T-helper 17 cell (primary cell): ENCODE measurements around the gene MVP. TPM values are rescaled to one million over a fixed set of nuclear protein-coding genes. Genes with fewer than 3 reads are reported as not detected.

Source experiments
- ATAC-seq: fragments of 150-1000 bp; cut with Tn5 transposase; 2 replicates; pipeline ENCODE4 v1.10.0; 2021; ENCODE audit warnings: mild to moderate bottlenecking, moderate library complexity
- DNase-seq, 3 donors: peaks; one replicate each; pipeline versions ENCODE4 v3.0.0 to v3.0.0-alpha.2; 2020 to 2021
- H3K9me3 ChIP-seq: one replicate; pipeline ENCODE4 v1.7.0; 2013; ENCODE audit warnings: low read length, mild to moderate bottlenecking; ENCODE audit not compliant: control insufficient read depth, poor library complexity, severe bottlenecking
- H3K27ac Mint-ChIP-seq: one replicate; pipeline ENCODE4 v1.8.0; 2022; ENCODE audit warnings: mild to moderate bottlenecking, moderate library complexity, mixed read lengths
- H3K27me3 Mint-ChIP-seq: one replicate; pipeline ENCODE4 v1.8.0; 2022; ENCODE audit warnings: mixed read lengths
- H3K36me3 Mint-ChIP-seq: one replicate; pipeline ENCODE4 v1.8.0; 2022; ENCODE audit warnings: low read depth, mixed read lengths
- H3K4me1 Mint-ChIP-seq: one replicate; pipeline ENCODE4 v1.8.0; 2022; ENCODE audit warnings: mild to moderate bottlenecking, mixed read lengths
- H3K4me3 Mint-ChIP-seq: one replicate; pipeline ENCODE4 v1.8.0; 2022; ENCODE audit warnings: mild to moderate bottlenecking, moderate library complexity, mixed read lengths
- total RNA-seq, 4 donors: library from RNA in 2 of 4; stranded (reverse) in 2 of 4; gene quantifications; one replicate each; pipeline ENCODE4 v1.2.3 and lab custom pipeline; 2022 to 2026

Gene MVP
- total RNA-seq, 2 donors from 2014 or later, result 141 to 154 TPM

- ATAC-seq, result peak; percentile 56
- Mint-ChIP-seq H3K27me3 (no peaks in the 10 kb centered on the region), H3K4me3 (peak overlapping the region; percentile 95), H3K4me1 (peaks cover 51% of the 10 kb centered on the region), H3K27ac (peak overlapping the region; percentile 95), H3K36me3 (peaks cover 2% of the 10 kb centered on the region)
- no peaks in the 10 kb centered on the region for H3K9me3 ChIP-seq
- DNase-seq, result peak; percentile 73 to 85 (median 76)
These were observed 12.6 kb upstream of the MVP start for GRCh38 chr16:29807426-29808218.

DNA sequence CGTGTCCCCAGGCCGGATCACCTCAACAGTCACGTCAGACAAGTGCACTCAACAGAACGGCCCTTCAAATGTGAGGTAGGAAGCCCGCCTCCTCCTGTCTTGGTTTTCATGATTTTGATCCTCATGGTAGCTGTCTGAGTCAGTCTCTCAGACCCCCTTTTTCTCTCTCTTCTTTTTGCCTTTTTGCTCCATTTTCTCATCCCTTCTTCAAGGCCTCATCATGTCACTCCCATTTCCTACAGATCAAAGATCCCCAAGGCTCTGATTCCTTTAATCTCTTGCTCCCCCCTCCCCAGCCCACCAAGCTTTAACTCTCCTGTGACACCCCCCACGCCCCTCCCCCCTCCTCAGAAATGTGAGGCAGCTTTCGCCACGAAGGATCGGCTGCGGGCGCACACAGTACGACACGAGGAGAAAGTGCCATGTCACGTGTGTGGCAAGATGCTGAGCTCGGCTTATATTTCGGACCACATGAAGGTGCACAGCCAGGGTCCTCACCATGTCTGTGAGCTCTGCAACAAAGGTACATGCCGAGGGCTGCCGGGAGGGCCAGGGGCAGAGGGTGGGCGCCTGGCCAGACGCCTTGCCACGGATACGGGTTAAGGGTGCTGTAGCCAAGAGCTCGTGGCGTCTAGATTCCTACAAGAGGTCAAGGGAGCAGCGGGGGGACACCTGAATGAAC is 11.9 kb upstream of the MVP start:
- DNase-seq (no peak), ATAC-seq (no peak)
- peak overlapping the region; percentile 95 for H3K27ac Mint-ChIP-seq
- no peaks in the 10 kb centered on the region for H3K9me3 ChIP-seq
- peaks cover 2% of the 10 kb centered on the region for H3K36me3 Mint-ChIP-seq
- H3K27me3 Mint-ChIP-seq, result no peaks in the 10 kb centered on the region
- peak overlapping the region; percentile 95 for H3K4me3 Mint-ChIP-seq
- H3K4me1 Mint-ChIP-seq, result peaks cover 54% of the 10 kb centered on the region

DNA sequence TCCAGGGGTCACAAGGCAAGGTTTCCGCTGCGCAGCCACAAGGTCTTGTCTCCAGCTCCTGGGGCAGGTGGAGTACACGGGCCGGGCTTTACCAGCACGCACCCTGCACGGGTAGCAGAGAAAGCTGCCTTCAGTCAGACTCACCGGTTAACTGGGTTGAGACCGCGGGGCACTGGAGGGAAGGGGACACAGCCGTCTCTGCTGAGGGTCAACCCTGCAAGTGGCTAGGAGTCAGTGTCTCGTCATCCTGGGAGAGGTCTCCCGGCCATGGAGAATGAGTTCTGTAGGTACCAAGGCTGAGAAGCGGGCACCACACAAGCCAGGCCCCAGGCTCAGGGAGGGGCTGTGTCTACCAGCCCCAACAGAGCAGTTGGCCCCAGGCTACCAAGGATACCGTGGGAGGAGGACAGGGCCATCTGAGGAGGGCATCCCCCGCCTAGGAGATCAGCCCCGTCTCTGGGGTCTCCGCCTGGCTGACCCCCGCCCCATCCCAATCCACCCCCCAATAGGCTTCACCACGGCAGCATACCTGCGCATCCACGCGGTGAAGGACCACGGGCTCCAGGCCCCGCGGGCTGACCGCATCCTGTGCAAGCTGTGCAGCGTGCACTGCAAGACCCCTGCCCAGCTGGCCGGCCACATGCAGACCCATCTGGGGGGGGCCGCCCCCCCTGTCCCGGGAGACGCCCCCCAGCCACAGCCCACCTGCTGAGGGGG is 11.1 kb upstream of the MVP start:
- Mint-ChIP-seq H3K4me3 (peak overlapping the region; percentile 95), H3K27me3 (no peaks in the 10 kb centered on the region), H3K27ac (peak overlapping the region; percentile 95), H3K4me1 (peaks cover 47% of the 10 kb centered on the region), H3K36me3 (peaks cover 2% of the 10 kb centered on the region)
- DNase-seq (no peak), ATAC-seq (no peak)
- H3K9me3 ChIP-seq, result no peaks in the 10 kb centered on the region

GRCh38 chr16:29809850-29810698 is 10.2 kb upstream of the MVP start:
- H3K4me1 Mint-ChIP-seq, result peaks cover 48% of the 10 kb centered on the region

GRCh38 chr16:29810699-29811169 is 9.5 kb upstream of the MVP start:
- Mint-ChIP-seq H3K27me3 (no peaks in the 10 kb centered on the region), H3K36me3 (peaks cover 2% of the 10 kb centered on the region), H3K4me1 (peaks cover 50% of the 10 kb centered on the region), H3K4me3 (peak overlapping the region; percentile 93), H3K27ac (peak overlapping the region; percentile 82)
- no peak for DNase-seq
- ATAC-seq, result no peak
- no peaks in the 10 kb centered on the region for H3K9me3 ChIP-seq

More at GRCh38 chr16:29809850-29810698, 10.2 kb upstream of the MVP start:
- ATAC-seq (no peak), DNase-seq (peak in 1 of 3 donors; percentile 40)
- H3K9me3 ChIP-seq, result no peaks in the 10 kb centered on the region
- Mint-ChIP-seq H3K4me3 (peak overlapping the region; percentile 93), H3K27me3 (no peaks in the 10 kb centered on the region), H3K27ac (peak overlapping the region; percentile 82), H3K36me3 (peaks cover 2% of the 10 kb centered on the region)

DNA sequence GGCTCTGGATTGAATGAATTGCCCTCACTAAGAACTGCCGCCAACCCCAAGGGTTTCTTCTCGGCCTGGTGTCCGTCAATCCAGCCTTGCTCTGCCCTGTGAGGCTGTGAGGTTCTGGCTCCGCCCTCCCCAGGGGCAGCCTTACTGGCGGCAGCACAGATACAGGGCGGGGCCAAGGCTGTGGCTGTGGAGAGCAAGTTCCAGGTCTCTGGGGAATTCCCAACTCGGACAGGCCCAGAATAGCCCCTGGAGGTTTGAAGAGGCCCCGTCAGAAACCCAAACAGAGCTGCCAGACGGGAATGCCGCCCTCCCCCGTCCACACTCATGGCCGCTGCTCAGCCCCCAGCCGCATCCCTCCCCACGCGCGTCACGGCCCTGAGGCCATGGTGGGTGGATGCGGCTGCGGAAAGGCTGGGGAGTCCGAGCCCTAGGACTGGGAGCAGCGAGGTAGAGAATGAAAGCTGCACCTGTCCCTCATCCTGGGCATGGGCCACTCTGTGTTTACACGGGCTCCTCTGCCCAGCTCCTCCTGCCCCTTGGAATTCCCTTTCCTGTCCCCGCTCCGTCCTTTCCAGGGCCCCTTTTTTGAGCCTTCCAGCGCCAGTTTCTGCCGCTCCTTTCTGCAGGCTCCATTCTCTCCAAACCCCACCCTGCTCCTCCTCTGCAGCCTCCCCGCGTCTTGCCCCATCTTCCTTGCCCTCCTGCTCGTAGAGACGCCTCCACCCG is 8.9 kb upstream of the MVP start:
- DNase-seq (peak in 2 of 3 donors; percentile 57 to 60), ATAC-seq (peak; percentile 30)
- no peaks in the 10 kb centered on the region for H3K9me3 ChIP-seq
- H3K4me3 Mint-ChIP-seq, result peak overlapping the region; percentile 93
- peak overlapping the region; percentile 82 for H3K27ac Mint-ChIP-seq
- no peaks in the 10 kb centered on the region for H3K27me3 Mint-ChIP-seq
- H3K36me3 Mint-ChIP-seq, result peaks cover 4% of the 10 kb centered on the region
- H3K4me1 Mint-ChIP-seq, result peaks cover 53% of the 10 kb centered on the region

DNA sequence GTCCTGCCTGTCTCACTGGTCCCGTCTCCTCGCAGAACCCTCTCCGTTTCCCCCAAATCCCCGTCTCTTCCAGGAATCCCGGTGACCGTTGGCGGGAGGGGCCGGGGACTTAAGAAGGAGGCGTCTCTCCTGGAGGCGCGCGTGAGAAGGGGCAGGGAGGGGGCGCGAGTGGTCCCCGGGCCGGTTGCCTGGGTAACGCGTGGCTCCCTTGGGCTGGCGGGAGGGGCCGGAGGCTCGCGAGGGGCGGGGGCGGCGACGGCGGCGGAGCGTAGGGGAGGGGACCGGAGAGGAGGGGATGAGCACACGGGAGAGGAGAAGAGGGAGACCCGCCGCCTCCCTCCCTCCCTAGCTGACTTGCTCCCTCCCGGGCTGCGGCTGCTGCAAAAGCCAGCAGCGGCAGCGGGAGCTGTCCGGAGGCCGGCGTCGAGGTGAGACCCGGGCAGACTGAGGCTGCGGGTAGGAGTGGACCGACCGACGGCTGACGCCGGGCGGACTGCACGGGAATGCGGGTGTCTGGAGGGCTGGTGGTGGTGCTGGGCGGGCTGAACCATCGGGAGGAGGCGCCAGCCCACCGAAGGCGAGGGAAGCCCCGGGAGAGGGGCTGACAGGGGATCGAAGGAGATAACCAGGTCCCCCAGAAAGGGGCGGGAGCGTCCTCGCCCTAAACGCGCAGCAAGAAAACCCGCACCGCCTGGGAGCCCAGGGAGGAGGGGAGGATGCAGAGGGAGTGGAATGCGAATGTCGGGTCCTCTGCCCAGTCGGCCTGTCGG is 8.2 kb upstream of the MVP start, which contains the start of gene PRRT2:
PRRT2 (plus strand) TSS at position 298 of the 770 bp plus-strand sequence. CDS start 862 bp downstream, outside the sequence.
- Mint-ChIP-seq H3K27ac (peak within 1 kb of the TSS; percentile 82), H3K36me3 (peaks cover 4% of the 10 kb centered on the region), H3K27me3 (no peaks in the 10 kb centered on the region), H3K4me1 (peaks cover 55% of the 10 kb centered on the region), H3K4me3 (peak within 1 kb of the TSS; percentile 93)
- no peaks in the 10 kb centered on the region for H3K9me3 ChIP-seq
- no peak for ATAC-seq
- DNase-seq, result peak in 2 of 3 donors; percentile 48 to 57

DNA sequence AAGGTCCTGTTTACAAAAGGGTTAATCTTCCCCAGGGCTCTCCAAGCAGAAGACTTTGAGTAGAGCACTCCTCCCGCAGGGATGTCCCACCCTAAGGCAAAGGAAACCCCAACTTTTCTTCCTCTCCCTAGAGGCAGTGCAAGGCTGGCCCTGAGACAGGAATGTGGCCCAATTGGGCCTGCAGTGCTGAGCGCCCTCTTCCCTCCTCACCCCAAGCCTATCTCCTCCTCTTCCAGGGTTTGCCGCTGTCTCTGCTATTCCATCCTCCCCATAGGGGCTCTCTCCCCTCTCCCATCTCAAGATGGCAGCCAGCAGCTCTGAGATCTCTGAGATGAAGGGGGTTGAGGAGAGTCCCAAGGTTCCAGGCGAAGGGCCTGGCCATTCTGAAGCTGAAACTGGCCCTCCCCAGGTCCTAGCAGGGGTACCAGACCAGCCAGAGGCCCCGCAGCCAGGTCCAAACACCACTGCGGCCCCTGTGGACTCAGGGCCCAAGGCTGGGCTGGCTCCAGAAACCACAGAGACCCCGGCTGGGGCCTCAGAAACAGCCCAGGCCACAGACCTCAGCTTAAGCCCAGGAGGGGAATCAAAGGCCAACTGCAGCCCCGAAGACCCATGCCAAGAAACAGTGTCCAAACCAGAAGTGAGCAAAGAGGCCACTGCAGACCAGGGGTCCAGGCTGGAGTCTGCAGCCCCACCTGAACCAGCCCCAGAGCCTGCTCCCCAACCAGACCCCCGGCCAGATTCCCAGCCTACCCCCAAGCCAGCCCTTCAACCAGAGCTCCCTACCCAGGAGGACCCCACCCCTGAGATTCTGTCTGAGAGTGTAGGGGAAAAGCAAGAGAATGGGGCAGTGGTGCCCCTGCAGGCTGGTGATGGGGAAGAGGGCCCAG is 7.3 kb upstream of the MVP start:
- H3K9me3 ChIP-seq, result no peaks in the 10 kb centered on the region
- H3K36me3 Mint-ChIP-seq, result peaks cover 4% of the 10 kb centered on the region
- peak overlapping the region; percentile 93 for H3K4me3 Mint-ChIP-seq
- peak overlapping the region; percentile 49 for H3K27ac Mint-ChIP-seq
- DNase-seq (no peak), ATAC-seq (no peak)
- H3K4me1 Mint-ChIP-seq, result peaks cover 52% of the 10 kb centered on the region
- no peaks in the 10 kb centered on the region for H3K27me3 Mint-ChIP-seq

- H3K4me3 Mint-ChIP-seq, result peak overlapping the region; percentile 98
- peaks cover 2% of the 10 kb centered on the region for H3K36me3 Mint-ChIP-seq
- H3K27ac Mint-ChIP-seq, result peak overlapping the region; percentile 96
- no peaks in the 10 kb centered on the region for H3K27me3 Mint-ChIP-seq
- H3K4me1 Mint-ChIP-seq, result peaks cover 49% of the 10 kb centered on the region
- no peaks in the 10 kb centered on the region for H3K9me3 ChIP-seq
- no peak for DNase-seq
- no peak for ATAC-seq
These were observed 6.4 kb upstream of the MVP start for GRCh38 chr16:29813644-29814562.

GRCh38 chr16:29814592-29814991 is 5.7 kb upstream of the MVP start:
- ATAC-seq (no peak), DNase-seq (no peak)
- Mint-ChIP-seq H3K4me1 (peaks cover 53% of the 10 kb centered on the region), H3K27ac (peak overlapping the region; percentile 96), H3K27me3 (no peaks in the 10 kb centered on the region), H3K36me3 (peaks cover 4% of the 10 kb centered on the region), H3K4me3 (peak overlapping the region; percentile 98)
- no peaks in the 10 kb centered on the region for H3K9me3 ChIP-seq
